A673 (cell line): ENCODE data around the gene PRDM16.

Experiments
- EZH2 ChIP-seq: fragments of 200-600 bp; sonication (generic); IDR thresholded peaks from 2 replicates; pipeline ENCODE4 v1.6.1; 2017; ENCODE audit warnings: borderline replicate concordance, low read depth, mild to moderate bottlenecking, mixed read lengths, antibody characterized with exemption, low read length; ENCODE audit not compliant: poor library complexity, severe bottlenecking
- TF ChIP-seq, protein P1 (sequence below): fragments of 300-800, 200-600 bp; sonication (generic); conservative IDR thresholded peaks from 2 replicates; pipeline ENCODE4 v1.5.1; 2017; ENCODE audit warnings: low read depth, mild to moderate bottlenecking, antibody characterized with exemption, low read length, moderate library complexity, mixed read lengths

DNA sequence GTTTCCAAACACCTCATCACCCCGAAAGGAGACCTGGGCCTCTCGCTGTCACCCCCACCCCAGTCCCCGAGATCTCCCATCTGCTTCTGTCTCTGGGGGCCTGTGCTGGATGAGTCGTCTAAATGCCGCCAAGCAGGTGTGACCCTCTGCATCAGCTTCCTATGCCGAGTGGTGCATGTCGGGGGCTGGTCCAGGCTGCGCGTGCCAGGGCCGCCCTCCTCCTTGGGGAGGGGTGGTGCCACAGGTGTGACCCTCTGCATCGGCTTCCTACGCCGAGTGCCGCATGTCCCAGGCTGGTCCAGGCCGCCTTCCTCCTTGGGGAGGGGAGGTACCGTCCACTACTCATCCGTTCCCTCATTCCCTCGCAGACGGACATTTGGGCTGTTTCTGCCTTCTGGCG, 115.7 kb downstream of the PRDM16 start:
- TF ChIP-seq, protein P1, sequence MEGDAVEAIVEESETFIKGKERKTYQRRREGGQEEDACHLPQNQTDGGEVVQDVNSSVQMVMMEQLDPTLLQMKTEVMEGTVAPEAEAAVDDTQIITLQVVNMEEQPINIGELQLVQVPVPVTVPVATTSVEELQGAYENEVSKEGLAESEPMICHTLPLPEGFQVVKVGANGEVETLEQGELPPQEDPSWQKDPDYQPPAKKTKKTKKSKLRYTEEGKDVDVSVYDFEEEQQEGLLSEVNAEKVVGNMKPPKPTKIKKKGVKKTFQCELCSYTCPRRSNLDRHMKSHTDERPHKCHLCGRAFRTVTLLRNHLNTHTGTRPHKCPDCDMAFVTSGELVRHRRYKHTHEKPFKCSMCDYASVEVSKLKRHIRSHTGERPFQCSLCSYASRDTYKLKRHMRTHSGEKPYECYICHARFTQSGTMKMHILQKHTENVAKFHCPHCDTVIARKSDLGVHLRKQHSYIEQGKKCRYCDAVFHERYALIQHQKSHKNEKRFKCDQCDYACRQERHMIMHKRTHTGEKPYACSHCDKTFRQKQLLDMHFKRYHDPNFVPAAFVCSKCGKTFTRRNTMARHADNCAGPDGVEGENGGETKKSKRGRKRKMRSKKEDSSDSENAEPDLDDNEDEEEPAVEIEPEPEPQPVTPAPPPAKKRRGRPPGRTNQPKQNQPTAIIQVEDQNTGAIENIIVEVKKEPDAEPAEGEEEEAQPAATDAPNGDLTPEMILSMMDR, result no peak
- no peak for TF ChIP-seq EZH2
